Stomach (tissue), 9 donors: ENCODE results near the gene SLC44A1. TPM values are rescaled to one million over a fixed set of nuclear protein-coding genes. Genes with fewer than 3 reads are reported as not detected.

ENCODE experiments used
- DNase-seq, 2 donors: peaks; one replicate each; pipeline versions ENCODE4 v3.0.0 to v3.0.0-alpha.2; 2013 to 2019
- H3K27ac ChIP-seq, 5 donors: fragments of 200-600 bp in 4 of 5; sonication (generic) in 4 of 5; one replicate each; pipeline ENCODE4 v1.5.1; 2013 to 2019; ENCODE audit warnings: mild to moderate bottlenecking in 1 of 5, moderate library complexity in 1 of 5
- H3K27me3 ChIP-seq, 3 donors: fragments of 200-600 bp; sonication (generic); one replicate each; pipeline ENCODE4 v1.5.1; 2017 to 2019; ENCODE audit warnings: mixed run types in 1 of 3
- H3K36me3 ChIP-seq, 4 donors: fragments of 200-600 bp; sonication (generic); 1 replicate in 3 of 4; 2 replicates in 1 of 4; pipeline ENCODE4 v1.5.1; 2016 to 2019
- H3K4me1 ChIP-seq, 4 donors: fragments of 200-600 bp; sonication (generic); one replicate each; pipeline ENCODE4 v1.5.1; 2016 to 2019
- H3K4me3 ChIP-seq, 4 donors: fragments of 200-600 bp; sonication (generic) in 3 of 4; one replicate each; pipeline ENCODE4 v1.5.1; 2016 to 2019; ENCODE audit warnings: mild to moderate bottlenecking in 1 of 4
- H3K9me3 ChIP-seq, 4 donors: fragments of 200-600 bp; sonication (generic); one replicate each; pipeline ENCODE4 v1.5.1; 2016 to 2019
- CTCF ChIP-seq, 7 experiments: fragments of 450-650 bp in 4 of 7; fragments of 200-600 bp in 3 of 7; sonication (generic) in 3 of 7; IDR thresholded peaks; one replicate each; pipeline ENCODE4 v1.5.1; 2016 to 2019; ENCODE audit warnings: antibody characterized with exemption in 7 of 7, control low read depth in 2 of 7, mild to moderate bottlenecking in 1 of 7
- EP300 ChIP-seq: sonication (generic); formaldehyde crosslinking; IDR thresholded peaks from one replicate; pipeline ENCODE4 v1.6.1; 2017; ENCODE audit warnings: antibody characterized with exemption
- POLR2A ChIP-seq, 4 donors: fragments of 450-650 bp; IDR thresholded peaks; one replicate each; pipeline ENCODE4 v1.6.1; 2016; ENCODE audit warnings: antibody characterized with exemption in 4 of 4, control low read depth in 2 of 4, mild to moderate bottlenecking in 1 of 4, moderate library complexity in 1 of 4
- POLR2AphosphoS5 ChIP-seq, 3 donors: sonication (generic); formaldehyde crosslinking; IDR thresholded peaks; one replicate each; pipeline ENCODE4 v1.6.1; 2016; ENCODE audit warnings: antibody characterized with exemption in 3 of 3
- WGBS, 5 donors: extraction: QIAGEN DNeasy Blood & Tissue Kit in 3 of 5; methylation state at CpG; one replicate each; pipeline versions ENCODE4 v1.1.5 to v1.1.7; 2013 to 2018; 5-methylcytosine and 5-hydroxymethylcytosine counted together
- intact Hi-C: fragments of 100-400 bp; cut with DNase I; formaldehyde crosslinking; loops from one replicate; pipeline ENCODE4 v1.15.1; 2023; ENCODE audit warnings: low total_unique reads
- polyA plus RNA-seq, 3 donors: library from polyadenylated mRNA; stranded (reverse); fragments of 200-250 nt; gene quantifications; one replicate each; pipeline ENCODE4 v1.2.3, GENCODE V29; 2013
- total RNA-seq, 5 donors: library from RNA; depleted of rRNA; stranded (reverse); fragments of >200 nt; gene quantifications; one replicate each; pipeline versions ENCODE4 v1.1.0 to v1.2.3, GENCODE V29; 2014 to 2016
- donor health status: healthy with polysubstance abuse.
- donor health status: Bipolar disorder and iron deficiency.
- donor health status: healthy.

SLC44A1 gene
- total and polyA plus RNA-seq, 8 donors = 5.7 to 82.8 (median 16.1) TPM

- no peak overlapping the region for H3K27ac ChIP-seq
- DNase-seq = no peak
- H3K27me3 ChIP-seq = no peaks in the 10 kb centered on the region
- TF ChIP-seq CTCF (IDR thresholded peaks at IDR 0.05) (no peak), EP300 (no peak), POLR2AphosphoS5 (IDR thresholded peaks at IDR 0.05) (no peak), POLR2A (IDR thresholded peaks at IDR 0.05) (no peak)
- intact Hi-C loops = no loop called here
- H3K4me1 ChIP-seq = peaks cover 0 to 20% (median 10%) of the 10 kb centered on the region in 4 donors
- H3K9me3 ChIP-seq = no peaks in the 10 kb centered on the region
- no peak overlapping the region for H3K4me3 ChIP-seq
- H3K36me3 ChIP-seq = peaks cover 0 to 7% (median 3%) of the 10 kb centered on the region in 4 donors
These were observed 68.8 kb downstream of the SLC44A1 start for GRCh38 chr9:105313238-105313637.

- TF ChIP-seq EP300 (no peak), CTCF (IDR thresholded peaks at IDR 0.05) (no peak), POLR2AphosphoS5 (IDR thresholded peaks at IDR 0.05) (no peak), POLR2A (IDR thresholded peaks at IDR 0.05) (no peak)
- intact Hi-C loops = no loop called here
- Histone ChIP-seq H3K27ac (no peak overlapping the region), H3K9me3 (no peaks in the 10 kb centered on the region), H3K4me1 (peaks cover 0 to 23% (median 0%) of the 10 kb centered on the region in 4 donors), H3K4me3 (no peak overlapping the region), H3K36me3 (peaks cover 0 to 7% (median 3%) of the 10 kb centered on the region in 4 donors), H3K27me3 (no peaks in the 10 kb centered on the region)
- 95 to 99% (median 97%) methylated on average over 2 of the region's 2 CpGs for WGBS, 5 donors
- DNase-seq = no peak
These were observed 72.3 kb downstream of the SLC44A1 start for GRCh38 chr9:105316703-105317102.

GRCh38 chr9:105318729-105319191 is 74.3 kb downstream of the SLC44A1 start:
- Histone ChIP-seq H3K27ac (peak overlapping the region; percentile 63 to 89 (median 67)), H3K27me3 (no peaks in the 10 kb centered on the region), H3K36me3 (peaks cover 0 to 7% (median 0%) of the 10 kb centered on the region in 4 donors), H3K4me1 (peaks cover 0 to 23% (median 0%) of the 10 kb centered on the region in 4 donors), H3K4me3 (no peak overlapping the region), H3K9me3 (no peaks in the 10 kb centered on the region)
- TF ChIP-seq POLR2AphosphoS5 (IDR thresholded peaks at IDR 0.05) = peak in 2 of 3 donors; percentile 53 to 65
- TF ChIP-seq POLR2A (IDR thresholded peaks at IDR 0.05) = no peak
- no peak for TF ChIP-seq CTCF (IDR thresholded peaks at IDR 0.05)
- no peak for TF ChIP-seq EP300
- 35 to 60% (median 48%) methylated on average over 4 of the region's 4 CpGs for WGBS, 5 donors
- intact Hi-C loops = no loop called here
- DNase-seq = peak in 1 of 2 donors; percentile 77

GRCh38 chr9:105319202-105319813 is 74.9 kb downstream of the SLC44A1 start:
- TF ChIP-seq POLR2A (IDR thresholded peaks at IDR 0.05) = no peak
- H3K4me1 ChIP-seq = peaks cover 0 to 23% (median 0%) of the 10 kb centered on the region in 4 donors
- H3K9me3 ChIP-seq = no peaks in the 10 kb centered on the region
- peak overlapping the region; percentile 63 to 89 (median 67) for H3K27ac ChIP-seq
- intact Hi-C loops = no loop called here
- DNase-seq = peak in 1 of 2 donors; percentile 60
- no peaks in the 10 kb centered on the region for H3K27me3 ChIP-seq
- H3K36me3 ChIP-seq = peaks cover 0 to 7% (median 0%) of the 10 kb centered on the region in 4 donors
- WGBS, 5 donors = 41 to 72% (median 56%) methylated on average over 5 of the region's 5 CpGs
- no peak overlapping the region for H3K4me3 ChIP-seq

GRCh38 chr9:105320568-105320967 is 76.1 kb downstream of the SLC44A1 start:
- H3K27me3 ChIP-seq = no peaks in the 10 kb centered on the region
- intact Hi-C loops = no loop called here
- peaks cover 0 to 23% (median 0%) of the 10 kb centered on the region in 4 donors for H3K4me1 ChIP-seq
- DNase-seq = no peak
- H3K36me3 ChIP-seq = peaks cover 0 to 7% (median 0%) of the 10 kb centered on the region in 4 donors
- H3K27ac ChIP-seq = peak overlapping the region in 2 of 5 donors; percentile 46 to 67
- WGBS, 5 donors = 86 to 96% (median 91%) methylated on average over 3 of the region's 3 CpGs
- H3K9me3 ChIP-seq = no peaks in the 10 kb centered on the region
- no peak for TF ChIP-seq POLR2AphosphoS5 (IDR thresholded peaks at IDR 0.05)
- TF ChIP-seq EP300 = no peak
- no peak for TF ChIP-seq CTCF (IDR thresholded peaks at IDR 0.05)
- no peak for TF ChIP-seq POLR2A (IDR thresholded peaks at IDR 0.05)
- H3K4me3 ChIP-seq = no peak overlapping the region
